ENCODE data around the gene DCUN1D5. TPM values are rescaled to one million over a fixed set of nuclear protein-coding genes. Genes with fewer than 3 reads are reported as not detected.

Gene DCUN1D5
- total and polyA plus RNA-seq, 2 of the 13 experiments (the other 11 are each of a cell fraction or from before 2014, with no cell fraction given), result 32.9 to 46.7 TPM

GRCh38 chr11:103091801-103092524, at the start of gene DCUN1D5 (continued):
- TF ChIP-seq E2F5 (CRISPR knock-in tag; conservative IDR thresholded peaks at IDR 0.05) (no peak), FOXO1 (CRISPR knock-in tag; IDR thresholded peaks at IDR 0.05) (peak; percentile 57; the same call in 1 of the 2 replicates), FOSL1 (CRISPR knock-in tag; IDR thresholded peaks at IDR 0.05; ENCODE audit: borderline replicate concordance) (no peak), ZBTB20 (CRISPR knock-in tag; IDR thresholded peaks at IDR 0.05; ENCODE audit: borderline replicate concordance, low read depth) (peak; percentile 44; the same call in 1 of the 2 replicates), ZNF275 (CRISPR knock-in tag; IDR thresholded peaks at IDR 0.05; ENCODE audit: borderline replicate concordance) (0 out of 2 replicates have a peak, but pooled peaks have one; percentile 31), NFAT5 (CRISPR knock-in tag; IDR thresholded peaks at IDR 0.05) (0 out of 2 replicates have a peak, but pooled peaks have one; percentile 32), ZNF563 (CRISPR knock-in tag; IDR thresholded peaks at IDR 0.05) (peak; percentile 78; the same call in 1 of the 2 replicates), ZNF800 (CRISPR knock-in tag; IDR thresholded peaks at IDR 0.05) (no peak), HOXA5 (CRISPR knock-in tag; IDR thresholded peaks at IDR 0.05) (peak; percentile 86; the same call in 1 of the 2 replicates), CREM (IDR thresholded peaks at IDR 0.05) (peak; percentile 91), CREM (CRISPR knock-in tag; IDR thresholded peaks at IDR 0.05) (no peak), PATZ1 (CRISPR knock-in tag; IDR thresholded peaks at IDR 0.05) (peak; percentile 8), ZFP91 (CRISPR knock-in tag; IDR thresholded peaks at IDR 0.05; ENCODE audit: borderline replicate concordance) (peak; percentile 76), MEIS2 (CRISPR knock-in tag; IDR thresholded peaks at IDR 0.05) (peak; percentile 84), ZSCAN31 (CRISPR knock-in tag; IDR thresholded peaks at IDR 0.05; ENCODE audit: low read depth) (peak; percentile 80; the same call in 1 of the 2 replicates)
